K562 (cell line): ENCODE measurements around the gene PAFAH2. TPM values are rescaled to one million over a fixed set of nuclear protein-coding genes. Genes with fewer than 3 reads are reported as not detected.

Experiments
- ARID2 ChIP-seq: fragments of 450-650 bp; IDR thresholded peaks from 2 replicates; pipeline ENCODE4 v1.6.1; 2017; ENCODE audit warnings: antibody characterized with exemption, mild to moderate bottlenecking
- CBX1 ChIP-seq: sonication (generic); IDR thresholded peaks from 2 replicates; pipeline ENCODE4 v1.6.1; 2016; ENCODE audit warnings: antibody characterized with exemption, low read depth, mild to moderate bottlenecking
- CREB1 ChIP-seq, 2 experiments: sonication (generic) in 1 of 2; formaldehyde crosslinking in 1 of 2; IDR thresholded peaks; 2 replicates each; pipeline versions ENCODE4 v1.6.1 to v1.8.0; 2012 to 2022; ENCODE audit warnings: inconsistent platforms in 1 of 2, mild to moderate bottlenecking in 1 of 2, missing genetic modification reagents in 1 of 2, moderate library complexity in 1 of 2
- FIP1L1 ChIP-seq: fragments of 200-400 bp; formaldehyde crosslinking; IDR thresholded peaks from 2 replicates; pipeline ENCODE4 v1.6.1; 2018; ENCODE audit warnings: mild to moderate bottlenecking, low read depth, low read length; ENCODE audit not compliant: poor library complexity, severe bottlenecking
- FOSL1 ChIP-seq: fragments of 200-800 bp; sonication (Bioruptor generic); conservative IDR thresholded peaks from 2 replicates; pipeline ENCODE4 v1.6.1; 2016; ENCODE audit warnings: missing genetic modification characterization, missing compliant biosample characterization
- NR2C2 ChIP-seq, 2 experiments: fragments of 200-800 bp in 1 of 2; sonication (Bioruptor generic) in 1 of 2; sonication (generic) in 1 of 2; formaldehyde crosslinking in 1 of 2; IDR thresholded peaks; 2 replicates each; pipeline versions ENCODE4 v1.6.1 to v1.8.0; 2016 to 2022; ENCODE audit warnings: mild to moderate bottlenecking in 1 of 2, missing compliant biosample characterization in 1 of 2, missing genetic modification characterization in 1 of 2, missing genetic modification reagents in 1 of 2
- OTX1 ChIP-seq: fragments of 450-650 bp; formaldehyde crosslinking; IDR thresholded peaks from 2 replicates; pipeline ENCODE4 v1.4.0; 2022; ENCODE audit warnings: mild to moderate bottlenecking
- YY1 ChIP-seq, 3 experiments: IDR thresholded peaks; 2 replicates each; pipeline ENCODE4 v1.6.1; 2011; ENCODE audit warnings: low read length in 2 of 3, mild to moderate bottlenecking in 2 of 3, moderate library complexity in 2 of 3, borderline replicate concordance in 1 of 3, control low read depth in 1 of 3, low read depth in 1 of 3; ENCODE audit not compliant: insufficient read depth in 3 of 3, insufficient replicate concordance in 2 of 3, control insufficient read depth in 1 of 3, insufficient read length in 1 of 3; ENCODE audit errors: extremely low read depth in 1 of 3
- ZHX1 ChIP-seq: fragments of 150-350 bp; conservative IDR thresholded peaks from 2 replicates; pipeline ENCODE4 v1.6.1; 2014; ENCODE audit warnings: low read length
- ZNF263 ChIP-seq: sonication (generic); formaldehyde crosslinking; IDR thresholded peaks from 2 replicates; pipeline ENCODE4 v1.8.0; 2022; ENCODE audit warnings: mild to moderate bottlenecking, missing genetic modification reagents, borderline replicate concordance
- ZNF609 ChIP-seq: sonication (generic); formaldehyde crosslinking; IDR thresholded peaks from 2 replicates; pipeline ENCODE4 v1.8.1; 2023; ENCODE audit warnings: missing genetic modification reagents, mild to moderate bottlenecking, borderline replicate concordance
- ZNF639 ChIP-seq, 2 experiments: fragments of 200-800 bp in 1 of 2; sonication (Bioruptor generic) in 1 of 2; sonication (generic) in 1 of 2; formaldehyde crosslinking in 1 of 2; IDR thresholded peaks in 1 of 2; conservative IDR thresholded peaks in 1 of 2; 2 replicates each; pipeline versions ENCODE4 v1.5.0 to v1.6.1; 2016 to 2020; ENCODE audit warnings: missing compliant biosample characterization in 1 of 2, missing genetic modification characterization in 1 of 2, missing genetic modification reagents in 1 of 2
- polyA plus RNA-seq, 8 experiments: library from polyadenylated mRNA; depleted of rRNA in 4 of 8; stranded (reverse) in 5 of 8; unstranded in 3 of 8; fragments of >200 nt; fragmentation: Nextera tagmentation in 2 of 8; fragmentation: Illumina TruSeq in 1 of 8; extraction: Ambion mirVana in 2 of 8; extraction: Trizol in 1 of 8; gene quantifications; 2 replicates each; pipeline versions ENCODE4 v1.2.1 to v1.2.3, GENCODE V29; 2011 to 2014; ENCODE audit warnings: inconsistent platforms in 1 of 8, missing spikeins in 1 of 8
- total RNA-seq, 7 experiments: library from RNA; depleted of rRNA in 6 of 7; stranded (reverse); fragments of >200 nt in 6 of 7; fragmentation: Illumina TruSeq in 2 of 7; extraction: Trizol in 2 of 7; gene quantifications; 2 replicates each; pipeline versions ENCODE4 v1.2.1 to v1.2.3, GENCODE V29; 2011 to 2021; ENCODE audit warnings: low replicate concordance in 1 of 7
- TF ChIP-seq, protein P1 (sequence below): sonication (generic); formaldehyde crosslinking; IDR thresholded peaks from 2 replicates; pipeline ENCODE4 v1.9.0; 2022; ENCODE audit warnings: mild to moderate bottlenecking, missing genetic modification reagents

PAFAH2 gene
- total and polyA plus RNA-seq, 9 of the 15 experiments (the other 6 are each of a cell fraction or from before 2014, with no cell fraction given): 4.2 to 10.9 (median 6.8) TPM

- TF ChIP-seq FIP1L1 (no peak), FOSL1 (peak; percentile 74), ZNF609 (CRISPR knock-in tag) (peak; percentile 98), YY1 (IDR thresholded peaks at IDR 0.05; ENCODE audit: borderline replicate concordance in 1 of 3, control insufficient read depth in 1 of 3, extremely low read depth in 1 of 3, insufficient read depth in 3 of 3, insufficient read length in 1 of 3, insufficient replicate concordance in 2 of 3, low read depth in 1 of 3, low read length in 2 of 3) (peak; percentile 47 to 89 (median 88)), OTX1 (CRISPR knock-in tag) (no peak), ARID2 (peak; percentile 99), ZHX1 (peak; percentile 93), ZNF639 (CRISPR knock-in tag; conservative IDR thresholded peaks at IDR 0.05 in 1 of 2, IDR thresholded peaks at IDR 0.05 in 1 of 2) (peak in 1 of 2 experiments; percentile 96; a peak in 2 of 4 replicates), NR2C2 (CRISPR knock-in tag; IDR thresholded peaks at IDR 0.05) (peak; percentile 94), NR2C2 (tag; IDR thresholded peaks at IDR 0.05) (peak; percentile 94), CBX1 (peak; percentile 77; the same call in 1 of the 2 replicates), CREB1 (IDR thresholded peaks at IDR 0.05) (peak; percentile 87), CREB1 (CRISPR knock-in tag; IDR thresholded peaks at IDR 0.05) (peak; percentile 92), ZNF263 (CRISPR knock-in tag) (peak; percentile 79; the same call in 1 of the 2 replicates)
- TF ChIP-seq, protein P1, sequence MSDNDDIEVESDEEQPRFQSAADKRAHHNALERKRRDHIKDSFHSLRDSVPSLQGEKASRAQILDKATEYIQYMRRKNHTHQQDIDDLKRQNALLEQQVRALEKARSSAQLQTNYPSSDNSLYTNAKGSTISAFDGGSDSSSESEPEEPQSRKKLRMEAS (CRISPR knock-in tag): peak; percentile 97
Observed at GRCh38 chr1:25997828-25998761, at the start of gene PAFAH2 (continued).
